IMR-90 (cell line): Measurements from ENCODE around the gene TVP23A. TPM values are rescaled to one million over a fixed set of nuclear protein-coding genes. Genes with fewer than 3 reads are reported as not detected.

ENCODE experiments used
- ATAC-seq: fragments of 200-7000 bp; cut with Tn5 transposase; 2 replicates; pipeline ENCODE4 v1.9.1; 2020; ENCODE audit warnings: low read depth, mild to moderate bottlenecking, moderate library complexity
- BruUV-seq: library from RNA; stranded (reverse); fragments of 400-500 nt; replicated peaks from 2 replicates; lab custom pipeline; 2021; lab: Mats Ljungman, UMichigan
- CTCF ChIA-PET: fragments of 300-600 bp; formaldehyde crosslinking; extraction: SDS; loops from one replicate; lab custom pipeline; 2021; ENCODE audit warnings: antibody characterized with exemption; lab: Yijun Ruan, JAX
- POLR2A ChIA-PET: fragments of 300-600 bp; sonication (Branson Sonifier 250); formaldehyde crosslinking; loops from one replicate; lab custom pipeline; 2022; ENCODE audit warnings: antibody characterized with exemption; ENCODE audit not compliant: unreplicated experiment; lab: Charles Lee
- DNase-seq: peaks from one replicate; pipeline ENCODE4 v3.0.0; 2013
- H2AFZ ChIP-seq: replicated peaks from 2 replicates; pipeline ENCODE3; 2013; ENCODE audit warnings: low read length, mild to moderate bottlenecking; ENCODE audit not compliant: poor library complexity
- H2AK5ac ChIP-seq: 2 replicates; pipeline ENCODE4 v1.6.1; 2013; ENCODE audit warnings: low read depth, low read length, inconsistent platforms
- H2AK9ac ChIP-seq: replicated peaks from 2 replicates; pipeline ENCODE3; 2013; ENCODE audit warnings: mild to moderate bottlenecking, low read depth, low read length, moderate library complexity; ENCODE audit not compliant: poor library complexity
- H2BK120ac ChIP-seq: 2 replicates; pipeline ENCODE4 v1.6.1; 2013; ENCODE audit warnings: low read depth, low read length, inconsistent platforms
- H2BK15ac ChIP-seq: 3 replicates; pipeline ENCODE4 v1.6.1; 2013; ENCODE audit warnings: low read depth, low read length, inconsistent platforms
- H2BK20ac ChIP-seq: 2 replicates; pipeline ENCODE4 v1.6.1; 2013; ENCODE audit warnings: low read depth, mild to moderate bottlenecking, inconsistent platforms, low read length, moderate library complexity
- H2BK5ac ChIP-seq: 2 replicates; pipeline ENCODE4 v1.6.1; 2013; ENCODE audit warnings: mild to moderate bottlenecking, low read depth, low read length, inconsistent platforms; ENCODE audit not compliant: poor library complexity, severe bottlenecking
- H3K14ac ChIP-seq: replicated peaks from 2 replicates; pipeline ENCODE4 v1.6.1; 2013; ENCODE audit warnings: low read depth, low read length, inconsistent platforms
- H3K18ac ChIP-seq: 2 replicates; pipeline ENCODE4 v1.6.1; 2013; ENCODE audit warnings: low read depth, low read length, control low read depth
- H3K23ac ChIP-seq: 2 replicates; pipeline ENCODE4 v1.6.1; 2013; ENCODE audit warnings: low read depth, low read length, inconsistent platforms
- H3K27ac ChIP-seq: 2 replicates; pipeline ENCODE4 v1.5.1; 2013; ENCODE audit warnings: mild to moderate bottlenecking, control low read depth, low read length; ENCODE audit not compliant: insufficient read depth
- H3K27me3 ChIP-seq: 2 replicates; pipeline ENCODE4 v1.6.1; 2013; ENCODE audit warnings: low read length; ENCODE audit not compliant: control insufficient read depth, insufficient read depth
- H3K36me3 ChIP-seq: 2 replicates; pipeline ENCODE4 v1.6.1; 2013; ENCODE audit warnings: low read length, mixed read lengths; ENCODE audit not compliant: control insufficient read depth, insufficient read depth
- H3K4ac ChIP-seq: 2 replicates; pipeline ENCODE4 v1.6.1; 2013; ENCODE audit warnings: low read depth, low read length, inconsistent platforms
- H3K4me1 ChIP-seq: 2 replicates; pipeline ENCODE4 v1.6.1; 2013; ENCODE audit warnings: low read length, mixed read lengths; ENCODE audit not compliant: control insufficient read depth, insufficient read depth
- H3K4me2 ChIP-seq: 2 replicates; pipeline ENCODE4 v1.6.1; 2013; ENCODE audit warnings: low read depth, mild to moderate bottlenecking, control low read depth, low read length, moderate library complexity
- H3K4me3 ChIP-seq: 2 replicates; pipeline ENCODE4 v1.5.1; 2013; ENCODE audit warnings: low read depth, mild to moderate bottlenecking, control low read depth, low read length, moderate library complexity; ENCODE audit not compliant: insufficient read depth
- H3K56ac ChIP-seq: 2 replicates; pipeline ENCODE4 v1.6.1; 2013; ENCODE audit warnings: low read length, inconsistent platforms; ENCODE audit not compliant: insufficient read depth; ENCODE audit errors: extremely low read depth
- H3K79me1 ChIP-seq, 2 experiments: 2 replicates each; pipeline ENCODE4 v1.6.1; 2013; ENCODE audit warnings: low read length in 2 of 2, inconsistent platforms in 1 of 2, low read depth in 1 of 2
- H3K9ac ChIP-seq: 2 replicates; pipeline ENCODE4 v1.6.1; 2013; ENCODE audit warnings: low read depth, low read length, control low read depth
- H3K9me1 ChIP-seq: 2 replicates; pipeline ENCODE4 v1.6.1; 2013; ENCODE audit warnings: low read length, inconsistent platforms; ENCODE audit not compliant: insufficient read depth
- H3K9me3 ChIP-seq: 2 replicates; pipeline ENCODE4 v1.6.1; 2013; ENCODE audit warnings: low read length; ENCODE audit not compliant: control insufficient read depth, insufficient read depth
- H4K20me1 ChIP-seq: 2 replicates; pipeline ENCODE4 v1.6.1; 2013; ENCODE audit warnings: low read length, inconsistent platforms; ENCODE audit not compliant: insufficient read depth
- H4K5ac ChIP-seq: 2 replicates; pipeline ENCODE4 v1.6.1; 2013; ENCODE audit warnings: mild to moderate bottlenecking, low read depth, low read length, control low read depth
- H4K8ac ChIP-seq, 2 experiments: 2 replicates each; pipeline ENCODE4 v1.6.1; 2013; ENCODE audit warnings: low read depth in 2 of 2, low read length in 2 of 2, control low read depth in 1 of 2, inconsistent platforms in 1 of 2
- H4K91ac ChIP-seq: 2 replicates; pipeline ENCODE4 v1.6.1; 2013; ENCODE audit warnings: low read depth, low read length, inconsistent platforms; ENCODE audit not compliant: insufficient read depth
- BHLHE40 ChIP-seq: fragments of 150-350 bp; IDR thresholded peaks from 2 replicates; pipeline ENCODE4 v1.6.1; 2016; ENCODE audit warnings: mild to moderate bottlenecking, low read depth, low read length
- FOS ChIP-seq: fragments of 150-350 bp; IDR thresholded peaks from 2 replicates; pipeline ENCODE4 v1.6.1; 2016; ENCODE audit warnings: low read depth, low read length
- WGBS, 2 experiments: methylation state at CpG; one replicate each; pipeline versions ENCODE4 v1.1.5 to v1.1.7; 2013; ENCODE audit warnings: missing lambda C conversion rate in 2 of 2; ENCODE audit not compliant: insufficient read length in 1 of 2; ENCODE audit errors: extremely low coverage in 2 of 2; 5-methylcytosine and 5-hydroxymethylcytosine counted together
- dilution Hi-C: fragments of 300-500 bp; cut with HindIII; formaldehyde crosslinking; loops from one replicate; pipeline ENCODE4 v1.14.3; 2018; ENCODE audit warnings: low sequenced_read_pairs; ENCODE audit not compliant: unreplicated experiment
- in situ Hi-C: fragments of 300-500 bp; cut with MboI; formaldehyde crosslinking; loops from 3 replicates; pipeline ENCODE4 v1.14.3; 2019; ENCODE audit warnings: low sequenced_read_pairs, inconsistent platforms, mixed read lengths
- intact Hi-C: fragments of 100-400 bp; cut with micrococcal nuclease; formaldehyde crosslinking; loops from 2 replicates; pipeline ENCODE4 v1.10.0; 2022
- polyA plus RNA-seq, 3 experiments: library from polyadenylated mRNA; depleted of rRNA; stranded (reverse); fragments of >200 nt; gene quantifications; 2 replicates each; pipeline ENCODE4 v1.2.3, GENCODE V29; 2012; ENCODE audit warnings: low replicate concordance in 1 of 3
- total RNA-seq: library from RNA; depleted of rRNA; stranded (reverse); fragments of >200 nt; gene quantifications from 2 replicates; pipeline ENCODE4 v1.2.3, GENCODE V29; 2012
- TF ChIP-seq, protein P1 (sequence below): fragments of 150-350 bp; IDR thresholded peaks from 2 replicates; pipeline ENCODE4 v1.6.1; 2016; ENCODE audit warnings: low read depth, mild to moderate bottlenecking, low read length, moderate library complexity, borderline replicate concordance

Gene TVP23A
- total and polyA plus RNA-seq, 2 of the 4 experiments (the other 2 are of a cell fraction) = not detected

DNA sequence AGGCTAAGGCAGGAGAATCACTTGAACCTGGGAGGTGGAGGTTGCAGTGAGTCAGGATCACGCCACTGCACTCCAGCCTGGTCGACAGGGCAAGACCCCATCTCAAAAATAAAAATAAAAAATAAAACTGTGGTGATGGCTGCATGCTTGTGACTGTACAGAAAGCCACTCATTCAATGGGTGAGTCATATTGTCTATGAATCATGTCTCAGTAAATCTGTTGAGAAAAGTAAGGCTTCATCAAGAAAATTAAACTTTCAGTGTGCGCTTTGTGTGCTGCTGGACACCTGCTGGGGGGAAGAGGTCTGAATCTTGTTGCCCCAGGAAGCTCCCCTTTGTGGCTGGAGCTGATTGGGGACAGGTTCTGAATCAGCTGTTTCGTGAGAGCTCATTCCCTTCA, 63.7 kb downstream of the TVP23A start:
- H2AK9ac ChIP-seq = no peak overlapping the region
- ChIA-PET POLR2A (no interaction called here), CTCF (no interaction called here)
- no peak overlapping the region for H2BK5ac ChIP-seq
- H2AFZ ChIP-seq = no peak overlapping the region
- H4K20me1 ChIP-seq = no peaks in the 10 kb centered on the region
- H4K91ac ChIP-seq = no peak overlapping the region
- H3K27ac ChIP-seq = no peak overlapping the region
- no peaks in the 10 kb centered on the region for H3K9me3 ChIP-seq
- H3K79me1 ChIP-seq = no peaks in the 10 kb centered on the region
- no peak overlapping the region for H2BK15ac ChIP-seq
- H3K23ac ChIP-seq = no peak overlapping the region
- no peak overlapping the region for H2BK120ac ChIP-seq
- DNase-seq = peak; percentile 82
- intact Hi-C loops (loop anchor here (5.0 kb wide), 1 partner anchor 162 kb away; no protein-coding TSS in a partner anchor), dilution Hi-C loops (no loop called here), in situ Hi-C loops (loop anchor here (5.0 kb wide), 1 partner anchor 157 kb away; no protein-coding TSS in a partner anchor)
- H4K5ac ChIP-seq = no peak overlapping the region
- H2AK5ac ChIP-seq = no peak overlapping the region
- H3K4me1 ChIP-seq = peaks cover 2% of the 10 kb centered on the region
- no peak overlapping the region for H3K4me3 ChIP-seq
- TF ChIP-seq BHLHE40 (peak; percentile 33; the same call in 1 of the 2 replicates), FOS (peak; percentile 91)
- TF ChIP-seq, protein P1, sequence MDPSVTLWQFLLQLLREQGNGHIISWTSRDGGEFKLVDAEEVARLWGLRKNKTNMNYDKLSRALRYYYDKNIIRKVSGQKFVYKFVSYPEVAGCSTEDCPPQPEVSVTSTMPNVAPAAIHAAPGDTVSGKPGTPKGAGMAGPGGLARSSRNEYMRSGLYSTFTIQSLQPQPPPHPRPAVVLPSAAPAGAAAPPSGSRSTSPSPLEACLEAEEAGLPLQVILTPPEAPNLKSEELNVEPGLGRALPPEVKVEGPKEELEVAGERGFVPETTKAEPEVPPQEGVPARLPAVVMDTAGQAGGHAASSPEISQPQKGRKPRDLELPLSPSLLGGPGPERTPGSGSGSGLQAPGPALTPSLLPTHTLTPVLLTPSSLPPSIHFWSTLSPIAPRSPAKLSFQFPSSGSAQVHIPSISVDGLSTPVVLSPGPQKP = no peak
- no peak overlapping the region for H3K9ac ChIP-seq
- H3K4ac ChIP-seq = no peak overlapping the region
- no peak overlapping the region for H3K18ac ChIP-seq
- no peak overlapping the region for H3K4me2 ChIP-seq
- H2BK20ac ChIP-seq = no peak overlapping the region
- H3K9me1 ChIP-seq = peaks cover 17% of the 10 kb centered on the region; the same call in 1 of the 2 replicates
- H3K56ac ChIP-seq = no peak overlapping the region
- H3K36me3 ChIP-seq = peaks cover 22% of the 10 kb centered on the region
- H3K27me3 ChIP-seq = no peaks in the 10 kb centered on the region
- peak; percentile 88 for ATAC-seq
- no TSS peak for BruUV-seq
- H4K8ac ChIP-seq = no peak overlapping the region
- no peak overlapping the region for H3K14ac ChIP-seq
- no CpG with 5 or more reads among the region's 4 CpGs for WGBS, 2 experiments
